VCaP (cell line): Measurements from ENCODE around the gene ITM2C.
A peak's percentile ranks its signal among the peaks of the same experiment; 100 is the strongest.

Source experiments
- H3K27ac ChIP-seq: fragments of 450-650 bp; 2 replicates; pipeline ENCODE4 v1.5.1; 2017
- CTCF ChIP-seq: fragments of 450-650 bp; conservative IDR thresholded peaks from 2 replicates; pipeline ENCODE4 v1.5.1; 2017; ENCODE audit warnings: mild to moderate bottlenecking, moderate library complexity

The ITM2C gene

GRCh38 chr2:230850358-230850658 is 14.4 kb upstream of the ITM2C start:
- TF ChIP-seq CTCF, result no peak
- H3K27ac ChIP-seq, result no peak overlapping the region

- no peak overlapping the region for H3K27ac ChIP-seq
- no peak for TF ChIP-seq CTCF
These were observed 12.6 kb upstream of the ITM2C start for GRCh38 chr2:230852113-230852512.

GRCh38 chr2:230861552-230862255 is 3.0 kb upstream of the ITM2C start:
- H3K27ac ChIP-seq, result no peak overlapping the region
- TF ChIP-seq CTCF, result no peak

- TF ChIP-seq CTCF, result no peak
- no peak overlapping the region for H3K27ac ChIP-seq
These were observed 2.5 kb upstream of the ITM2C start for GRCh38 chr2:230862292-230862691.

- TF ChIP-seq CTCF, result no peak
- no peak overlapping the region for H3K27ac ChIP-seq
These were observed 1.7 kb upstream of the ITM2C start for GRCh38 chr2:230863031-230863430.

GRCh38 chr2:230863442-230864121 is 1.2 kb upstream of the ITM2C start:
- H3K27ac ChIP-seq, result no peak overlapping the region; the same call in 1 of the 2 replicates
- no peak for TF ChIP-seq CTCF

GRCh38 chr2:230864122-230864604 is 579 bp upstream of the ITM2C start:
- H3K27ac ChIP-seq, result peak overlapping the region; percentile 68; the same call in 1 of the 2 replicates
- TF ChIP-seq CTCF, result no peak
